ENCODE results near the gene LMNTD2. TPM values are rescaled to one million over a fixed set of nuclear protein-coding genes. Genes with fewer than 3 reads are reported as not detected.

The LMNTD2 gene
- total and polyA plus RNA-seq, 4 experiments from 2014 or later: 0.94 to 8.1 (median 4.2) TPM

GRCh38 chr11:537622-538430 is 22.7 kb downstream of the LMNTD2 start:
- Histone ChIP-seq H3K27me3 (ENCODE audit: insufficient read depth, low read length) (no peaks in the 10 kb centered on the region), H3K9me3 (ENCODE audit: control insufficient read depth in 1 of 2, low read length in 2 of 2) (no peaks in the 10 kb centered on the region), H3K27ac (ENCODE audit: low read depth, low read length) (peak overlapping the region; percentile 65), H3K4me3 (ENCODE audit: low read length in 2 of 2) (peak overlapping the region; percentile 11 to 69), H3K4me1 (ENCODE audit: insufficient read depth, low read length) (peaks cover 40% of the 10 kb centered on the region), H3K36me3 (ENCODE audit: insufficient read depth, low read length) (peaks cover 6% of the 10 kb centered on the region)
- intact Hi-C loops (cut with micrococcal nuclease): loop anchor here (1.0 to 2.0 kb wide), 4 partner anchors 17 to 157 kb away; partner anchors contain the start of genes DEAF1, LMNTD2, RASSF7 and TMEM80
- Mint-ChIP-seq H3K9me3 (no peaks in the 10 kb centered on the region), H3K27me3 (no peaks in the 10 kb centered on the region), H3K4me1 (peaks cover 6 to 34% (median 17%) of the 10 kb centered on the region in 4 donors), H3K36me3 (peaks cover 0 to 2% of the 10 kb centered on the region in 2 donors), H3K4me3 (peak overlapping the region; percentile 61 to 81 (median 70)), H3K27ac (peak overlapping the region; percentile 82 to 92 (median 85))
- ChIA-PET POLR2A (ENCODE audit: partially characterized antibody) (interaction anchor here (1.4 to 5.3 kb wide), 8 partner anchors 17 to 221 kb away, joined by 4 to 47 read pairs (median 13); partner anchors contain the start of genes DEAF1, LMNTD2, PHRF1 and PTDSS2), CTCF (ENCODE audit: partially characterized antibody) (interaction anchor here (1.3 kb wide), 1 partner anchor 19 kb away, joined by 4 read pairs; no protein-coding TSS in a partner anchor)
- peak in 1 of 5 donors; percentile 40 for DNase-seq

- Histone ChIP-seq H3K27me3 (ENCODE audit: insufficient read depth, low read length) (no peaks in the 10 kb centered on the region), H3K36me3 (ENCODE audit: insufficient read depth, low read length) (peaks cover 14% of the 10 kb centered on the region), H3K4me3 (ENCODE audit: low read length in 2 of 2) (peak within 1 kb of the TSS; percentile 11 to 69), H3K9me3 (ENCODE audit: control insufficient read depth in 1 of 2, low read length in 2 of 2) (no peaks in the 10 kb centered on the region), H3K4me1 (ENCODE audit: insufficient read depth, low read length) (peaks cover 40% of the 10 kb centered on the region), H3K27ac (ENCODE audit: low read depth, low read length) (peak within 1 kb of the TSS; percentile 65)
- Mint-ChIP-seq H3K27ac (peak within 1 kb of the TSS; percentile 92 to 98 (median 97)), H3K27me3 (no peaks in the 10 kb centered on the region), H3K9me3 (no peaks in the 10 kb centered on the region), H3K36me3 (peaks cover 0 to 5% of the 10 kb centered on the region in 2 donors), H3K4me3 (peak within 1 kb of the TSS; percentile 90 to 98 (median 96)), H3K4me1 (peaks cover 4 to 34% (median 16%) of the 10 kb centered on the region in 4 donors)
- POLR2A ChIA-PET (ENCODE audit: partially characterized antibody): interaction anchor here (1.3 to 5.3 kb wide), 19 partner anchors 18 to 220 kb away, joined by 3 to 47 read pairs (median 7); partner anchors contain the start of genes DEAF1, IRF7, LMNTD2 and PHRF1
- intact Hi-C loops (cut with micrococcal nuclease): loop anchor here (1.0 to 2.0 kb wide), 4 partner anchors 18 to 158 kb away; partner anchors contain the start of genes DEAF1, LMNTD2, RASSF7 and TMEM80
- peak; percentile 89 to 92 (median 90) for DNase-seq
- CTCF ChIA-PET (ENCODE audit: partially characterized antibody): interaction anchor here (1.3 to 1.8 kb wide), 2 partner anchors 18 kb away, joined by 4 to 11 read pairs; no protein-coding TSS in a partner anchor
These were observed 23.5 kb downstream of the LMNTD2 start, which contains the start of gene LRRC56 for GRCh38 chr11:536841-537621. Gene LRRC56 (plus strand): TSS chr11:537527. CDS start chr11:540685, 3,158 bp downstream.

- ChIA-PET POLR2A (ENCODE audit: partially characterized antibody) (interaction anchor here (0.8 to 5.3 kb wide), 28 partner anchors 9 to 298 kb away, joined by 3 to 47 read pairs (median 5); partner anchors contain the start of genes DEAF1, IRF7, PHRF1 and PTDSS2), CTCF (ENCODE audit: partially characterized antibody) (interaction anchor here (0.6 to 1.8 kb wide), 7 partner anchors 17 to 213 kb away, joined by 3 to 11 read pairs (median 4); partner anchors contain the start of genes PHRF1 and TMEM80)
- H3K36me3 ChIP-seq (ENCODE audit: insufficient read depth, low read length): peaks cover 24% of the 10 kb centered on the region
- intact Hi-C loops (cut with micrococcal nuclease): loop anchor here (1.0 to 2.0 kb wide), 4 partner anchors 17 to 261 kb away; partner anchors contain the start of genes LMNTD2 and RASSF7
- H3K27ac Mint-ChIP-seq: peak within 1 kb of the TSS; percentile 92 to 98 (median 97)
- peak; percentile 93 to 98 (median 96) for DNase-seq
- H3K4me1 ChIP-seq (ENCODE audit: insufficient read depth, low read length): peaks cover 40% of the 10 kb centered on the region
- H3K4me3 ChIP-seq (ENCODE audit: low read length in 2 of 2): peak within 1 kb of the TSS; percentile 29 to 69
- H3K4me1 Mint-ChIP-seq: peaks cover 4 to 34% (median 16%) of the 10 kb centered on the region in 4 donors
- peak within 1 kb of the TSS; percentile 90 to 98 (median 96) for H3K4me3 Mint-ChIP-seq
- H3K9me3 ChIP-seq (ENCODE audit: control insufficient read depth in 1 of 2, low read length in 2 of 2): no peaks in the 10 kb centered on the region
- peaks cover 0 to 10% of the 10 kb centered on the region in 2 donors for H3K36me3 Mint-ChIP-seq
- H3K27me3 ChIP-seq (ENCODE audit: insufficient read depth, low read length): no peaks in the 10 kb centered on the region
- no peaks in the 10 kb centered on the region for H3K27me3 Mint-ChIP-seq
- no peaks in the 10 kb centered on the region for H3K9me3 Mint-ChIP-seq
- H3K27ac ChIP-seq (ENCODE audit: low read depth, low read length): peak within 1 kb of the TSS; percentile 65
These were observed 24.8 kb downstream of the LMNTD2 start, which contains the start of gene HRAS for GRCh38 chr11:535519-536454. Gene HRAS (minus strand): TSS chr11:535576.

- Histone ChIP-seq H3K4me3 (ENCODE audit: low read length in 2 of 2) (peak overlapping the region in 1 of 2 donors; percentile 58), H3K9me3 (ENCODE audit: control insufficient read depth in 1 of 2, low read length in 2 of 2) (no peaks in the 10 kb centered on the region), H3K36me3 (ENCODE audit: insufficient read depth, low read length) (peaks cover 24% of the 10 kb centered on the region), H3K4me1 (ENCODE audit: insufficient read depth, low read length) (peaks cover 40% of the 10 kb centered on the region), H3K27ac (ENCODE audit: low read depth, low read length) (peak overlapping the region; percentile 52), H3K27me3 (ENCODE audit: insufficient read depth, low read length) (no peaks in the 10 kb centered on the region)
- H3K4me1 Mint-ChIP-seq: peaks cover 4 to 34% (median 16%) of the 10 kb centered on the region in 4 donors
- H3K27ac Mint-ChIP-seq: no peak overlapping the region
- intact Hi-C loops (cut with micrococcal nuclease): loop anchor here (1.0 to 2.0 kb wide), 3 partner anchors 17 to 262 kb away; no protein-coding TSS in a partner anchor
- peaks cover 0 to 12% of the 10 kb centered on the region in 2 donors for H3K36me3 Mint-ChIP-seq
- H3K9me3 Mint-ChIP-seq: no peaks in the 10 kb centered on the region
- H3K27me3 Mint-ChIP-seq: no peaks in the 10 kb centered on the region
- H3K4me3 Mint-ChIP-seq: no peak overlapping the region
- POLR2A ChIA-PET (ENCODE audit: partially characterized antibody): interaction anchor here (1.0 to 5.3 kb wide), 14 partner anchors 10 to 298 kb away, joined by 3 to 47 read pairs (median 10); partner anchors contain the start of genes PHRF1, PTDSS2, RNH1 and RPLP2
- DNase-seq: no peak
- CTCF ChIA-PET (ENCODE audit: partially characterized antibody): interaction anchor here (0.8 kb wide), 1 partner anchor 84 kb away, joined by 3 read pairs; no protein-coding TSS in a partner anchor
These were observed 25.4 kb downstream of the LMNTD2 start for GRCh38 chr11:535210-535518.

GRCh38 chr11:534396-535209 is 25.9 kb downstream of the LMNTD2 start:
- peak; percentile 24 to 40 (median 36) for DNase-seq
- POLR2A ChIA-PET (ENCODE audit: partially characterized antibody): interaction anchor here (1.2 to 5.3 kb wide), 12 partner anchors 16 to 297 kb away, joined by 3 to 47 read pairs (median 6); partner anchors contain the start of genes PHRF1, PTDSS2, RNH1 and TALDO1
- Histone ChIP-seq H3K9me3 (ENCODE audit: control insufficient read depth in 1 of 2, low read length in 2 of 2) (no peaks in the 10 kb centered on the region), H3K27me3 (ENCODE audit: insufficient read depth, low read length) (no peaks in the 10 kb centered on the region), H3K36me3 (ENCODE audit: insufficient read depth, low read length) (peaks cover 24% of the 10 kb centered on the region), H3K4me3 (ENCODE audit: low read length in 2 of 2) (peak overlapping the region; percentile 11 to 58), H3K27ac (ENCODE audit: low read depth, low read length) (peak overlapping the region; percentile 52), H3K4me1 (ENCODE audit: insufficient read depth, low read length) (peaks cover 40% of the 10 kb centered on the region)
- H3K27ac Mint-ChIP-seq: peak overlapping the region in 2 of 7 donors; percentile 22 to 81
- intact Hi-C loops (cut with micrococcal nuclease): loop anchor here (1.0 to 2.0 kb wide), 3 partner anchors 16 to 262 kb away; no protein-coding TSS in a partner anchor
- CTCF ChIA-PET (ENCODE audit: partially characterized antibody): interaction anchor here (0.8 to 1.4 kb wide), 2 partner anchors 84 to 161 kb away, joined by 3 read pairs; partner anchors contain the start of gene TMEM80
- H3K27me3 Mint-ChIP-seq: no peaks in the 10 kb centered on the region
- H3K4me3 Mint-ChIP-seq: peak overlapping the region; percentile 51 to 86 (median 70)
- no peaks in the 10 kb centered on the region for H3K9me3 Mint-ChIP-seq
- peaks cover 0 to 13% of the 10 kb centered on the region in 2 donors for H3K36me3 Mint-ChIP-seq
- H3K4me1 Mint-ChIP-seq: peaks cover 4 to 34% (median 16%) of the 10 kb centered on the region in 4 donors
